GM19395 (cell line): Measurements from ENCODE around the gene TNK2.
A peak's percentile ranks its signal among the peaks of the same experiment; 100 is the strongest.

Experiments used
- ATAC-seq: cut with Tn5 transposase; IDR thresholded peaks from one replicate; pipeline ENCODE4 v1.9.1; 2021; ENCODE audit warnings: mild to moderate bottlenecking, moderate library complexity; ENCODE audit not compliant: unreplicated experiment

Gene TNK2

GRCh38 chr3:195854628-195855294 is 53.6 kb downstream of the TNK2 start:
- no peak for ATAC-seq

- no peak for ATAC-seq
These were observed 54.4 kb downstream of the TNK2 start for GRCh38 chr3:195853996-195854395.

- ATAC-seq, result no peak
These were observed 55.3 kb downstream of the TNK2 start for GRCh38 chr3:195853036-195853435.

DNA sequence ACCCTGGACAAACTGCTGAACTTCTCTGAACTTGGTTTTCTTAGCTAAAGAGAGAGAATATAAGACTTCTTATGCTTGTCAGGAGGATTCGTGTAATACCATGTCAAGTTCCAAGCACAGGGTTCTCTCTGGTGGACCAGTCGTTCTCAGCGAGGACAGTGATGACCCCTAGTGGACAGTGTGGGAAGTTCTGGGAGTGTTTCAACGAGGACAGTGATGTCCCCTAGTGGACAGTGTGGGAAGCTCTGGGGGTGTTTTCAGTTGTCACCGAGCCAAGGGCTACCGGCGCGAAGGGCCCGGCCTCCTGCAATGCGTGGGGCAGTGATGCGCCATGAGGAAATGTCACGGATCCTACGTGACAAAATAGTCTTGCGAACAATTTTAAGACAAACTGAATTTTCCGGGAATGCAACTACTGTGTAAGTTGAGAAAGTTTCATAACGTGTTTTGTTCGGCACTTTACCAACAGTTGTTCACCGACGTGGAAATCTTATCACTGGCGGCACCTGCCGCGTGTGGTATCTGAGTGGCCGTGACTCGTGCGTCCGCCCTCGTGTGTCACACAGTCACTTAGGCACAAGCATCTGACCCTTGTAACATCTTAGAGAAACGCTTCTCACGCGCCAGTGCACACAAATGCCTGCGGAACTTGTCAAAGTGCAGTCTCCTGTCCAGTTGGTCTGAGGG is 57.4 kb downstream of the TNK2 start:
- peak; percentile 91 for ATAC-seq

DNA sequence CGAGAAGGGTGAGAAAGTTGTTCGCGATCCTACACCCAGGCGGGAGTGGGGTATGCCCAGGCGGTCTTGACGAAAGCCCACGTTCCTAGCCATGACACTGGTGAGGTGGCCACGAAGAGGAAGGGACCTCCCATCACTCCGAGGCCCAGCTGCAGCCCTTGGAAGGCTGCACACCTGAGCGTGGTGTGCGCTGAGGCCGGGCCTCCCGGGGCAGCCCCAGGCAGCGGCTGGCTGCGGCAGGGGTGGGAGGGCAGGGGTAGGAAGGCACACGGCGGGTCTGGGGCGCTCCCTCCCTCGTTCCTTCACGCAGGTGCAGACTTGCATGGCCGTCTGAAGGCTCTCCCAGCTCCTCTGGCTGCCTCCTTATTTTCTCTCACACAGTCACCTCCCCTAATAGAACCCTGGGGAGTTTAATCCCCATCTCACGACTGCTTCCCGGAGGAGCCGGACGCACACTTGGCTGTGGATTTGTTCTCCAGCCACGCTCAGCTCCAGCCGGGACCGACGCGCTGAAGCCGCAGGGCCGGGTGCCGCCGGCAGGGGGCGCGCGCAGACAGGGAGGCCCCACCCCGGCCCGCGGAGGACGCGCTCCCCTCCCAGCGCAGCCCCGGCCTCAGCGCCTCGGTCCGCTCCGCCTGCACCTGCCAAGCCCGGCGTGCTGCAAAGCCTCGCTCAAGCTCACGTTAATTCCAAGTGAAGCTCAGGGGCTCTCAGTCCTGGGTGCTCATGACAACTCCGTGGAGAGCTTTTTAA is 58.9 kb downstream of the TNK2 start:
- no peak for ATAC-seq

DNA sequence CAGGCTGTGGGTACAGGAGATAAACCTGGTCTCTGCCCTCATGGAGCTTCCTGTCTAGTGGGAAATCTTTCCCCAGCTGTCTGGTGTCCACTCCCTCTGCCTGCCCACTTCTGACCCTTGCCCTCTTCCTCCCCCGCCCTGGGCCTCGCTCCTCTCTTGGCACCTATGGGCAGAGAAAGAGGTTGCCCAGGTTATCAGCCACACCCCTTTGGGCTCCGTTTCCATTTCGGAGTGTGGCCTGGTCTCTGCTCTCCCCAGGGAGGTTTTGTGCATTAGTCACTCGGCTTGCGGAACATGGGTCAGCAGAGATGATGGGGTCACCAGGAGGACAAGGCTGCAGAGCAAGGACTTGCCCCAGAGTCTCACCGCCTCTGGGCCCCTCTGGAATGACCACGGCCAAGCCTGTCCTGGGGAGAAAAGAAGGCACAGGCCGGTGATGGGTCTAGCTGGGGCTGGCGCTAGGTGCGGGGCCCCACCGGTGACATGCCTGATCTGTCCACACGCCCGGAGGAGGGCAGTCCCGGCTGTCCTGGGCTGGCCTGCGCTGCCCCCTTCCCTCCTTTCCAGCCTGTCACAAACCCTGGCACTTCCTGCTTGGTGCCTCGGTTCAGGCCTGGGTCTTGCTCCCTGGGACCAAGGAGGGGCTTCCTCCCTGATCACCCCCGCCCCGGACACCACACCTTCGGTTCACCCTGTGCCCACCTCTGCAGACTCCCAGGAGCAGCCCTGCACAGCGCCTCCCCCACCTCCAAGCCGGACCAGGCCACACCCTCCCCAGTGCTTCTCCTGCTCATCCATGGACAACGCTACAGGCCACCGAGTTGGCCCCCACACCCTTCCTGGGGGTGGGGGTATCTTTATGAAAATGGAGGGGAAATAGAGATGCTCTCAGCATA is 61.0 kb downstream of the TNK2 start:
- ATAC-seq, result no peak

GRCh38 chr3:195845483-195845882 is 62.9 kb downstream of the TNK2 start:
- no peak for ATAC-seq

GRCh38 chr3:195844671-195845218 is 63.6 kb downstream of the TNK2 start:
- no peak for ATAC-seq

GRCh38 chr3:195839260-195840010 is 68.9 kb downstream of the TNK2 start:
- ATAC-seq, result no peak

DNA sequence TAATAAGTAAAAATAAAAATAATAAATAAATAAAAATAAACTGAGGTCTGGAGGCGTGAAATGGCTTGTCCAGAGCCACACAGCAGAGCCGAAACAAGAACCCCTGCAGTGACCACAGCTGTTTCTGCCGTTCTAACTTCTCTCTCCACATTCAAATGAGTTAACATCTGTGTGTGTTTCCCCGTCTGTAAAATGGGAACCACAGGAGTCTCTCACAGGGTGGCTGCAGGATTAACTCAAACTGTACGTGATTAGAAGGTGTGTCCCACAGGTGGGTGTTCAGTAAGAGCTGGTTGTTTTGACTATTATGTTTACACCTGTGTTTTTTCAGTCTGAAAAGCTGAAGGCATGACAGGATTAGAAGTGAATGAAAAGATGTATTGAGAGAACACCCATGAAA is 69.6 kb downstream of the TNK2 start:
- no peak for ATAC-seq

DNA sequence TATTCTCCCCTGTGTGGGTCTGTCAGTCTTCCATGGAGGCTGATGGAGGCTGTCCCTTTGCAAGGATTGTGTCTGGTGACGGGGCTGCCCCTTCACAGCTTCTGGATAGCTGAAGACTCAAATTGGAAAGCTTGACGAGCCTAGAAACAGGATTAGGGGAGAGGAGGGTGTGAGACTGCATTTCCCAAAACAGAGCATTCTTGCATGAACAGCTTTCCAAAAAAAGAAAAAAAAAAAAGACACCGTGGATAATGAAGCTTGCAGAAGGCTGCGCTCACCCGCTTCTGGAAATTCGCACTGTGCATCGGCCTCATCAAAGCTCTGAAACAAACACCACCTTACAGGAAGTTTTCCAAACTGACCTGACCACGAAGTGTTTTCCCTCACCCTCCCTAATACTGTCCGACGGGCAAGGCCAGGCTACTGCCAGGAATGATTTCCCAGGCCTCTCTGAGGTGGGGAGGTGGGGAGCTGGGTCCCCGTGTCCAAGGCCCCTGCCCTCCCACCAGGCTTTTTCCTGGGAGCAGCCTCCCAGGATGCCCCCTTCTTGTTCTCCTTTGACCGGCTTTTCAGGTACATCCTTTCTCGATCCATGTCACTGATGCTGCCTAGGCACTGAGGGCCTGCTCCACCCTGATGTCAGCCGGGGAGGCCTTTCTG is 71.7 kb downstream of the TNK2 start:
- no peak for ATAC-seq

DNA sequence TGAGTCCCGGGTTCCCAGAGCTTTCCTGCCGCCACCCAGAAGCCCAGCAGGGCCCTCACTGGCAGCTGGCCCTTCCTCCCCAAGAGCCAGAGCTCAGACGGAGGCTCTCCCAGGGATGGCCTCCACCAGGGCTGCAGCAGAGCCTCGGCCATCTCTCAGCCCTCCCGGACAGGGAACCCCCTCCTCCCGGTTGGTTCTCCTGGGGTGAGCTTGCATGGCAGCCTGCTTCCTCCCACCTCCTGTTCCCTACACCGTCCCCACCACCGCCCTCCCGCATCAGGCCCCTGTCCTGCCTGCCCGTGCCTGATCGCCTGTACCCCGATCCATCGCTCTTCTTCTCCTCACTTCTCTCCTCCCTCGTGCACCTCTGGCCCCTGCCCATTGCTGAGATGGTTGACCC is 72.6 kb downstream of the TNK2 start:
- ATAC-seq, result no peak

- ATAC-seq, result no peak
These were observed 73.4 kb downstream of the TNK2 start for GRCh38 chr3:195834675-195835583.

DNA sequence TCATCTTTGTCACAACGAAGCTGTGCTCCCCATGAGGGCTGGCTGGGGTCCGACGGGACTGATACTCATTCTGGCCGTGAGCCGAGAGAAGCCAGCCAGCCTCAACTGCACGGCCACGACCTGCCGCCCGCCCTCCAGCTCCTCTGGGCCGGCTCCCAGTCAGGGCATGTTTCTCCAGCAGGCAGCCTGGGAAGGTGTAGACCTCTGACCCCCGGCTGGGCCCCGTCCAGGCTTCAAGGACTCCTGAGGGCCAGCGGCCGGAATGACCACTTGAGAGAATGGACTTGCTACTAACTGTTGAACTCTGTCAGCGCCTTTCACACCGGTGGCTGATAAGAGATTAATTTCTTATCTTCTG is 78.5 kb downstream of the TNK2 start:
- no peak for ATAC-seq

DNA sequence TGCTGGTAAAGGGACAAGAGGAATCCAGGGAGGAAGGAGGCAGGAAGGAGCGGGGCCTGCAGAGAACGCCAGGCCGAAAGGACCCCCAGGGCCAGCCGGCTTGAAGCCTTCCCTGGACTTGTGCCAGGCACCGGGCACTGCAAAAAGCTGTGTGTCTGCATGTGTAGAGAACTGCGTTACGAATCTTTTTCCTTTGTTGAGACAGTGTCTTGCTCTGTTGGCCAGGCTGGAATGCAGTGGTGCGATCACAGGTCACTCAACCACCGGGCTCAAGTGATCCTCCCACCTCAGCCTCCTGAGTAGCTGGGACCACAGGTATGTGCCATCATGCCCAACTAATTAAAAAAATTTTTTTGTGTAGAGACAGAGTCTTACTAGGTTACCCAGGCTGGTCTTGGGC is 79.6 kb downstream of the TNK2 start:
- no peak for ATAC-seq

DNA sequence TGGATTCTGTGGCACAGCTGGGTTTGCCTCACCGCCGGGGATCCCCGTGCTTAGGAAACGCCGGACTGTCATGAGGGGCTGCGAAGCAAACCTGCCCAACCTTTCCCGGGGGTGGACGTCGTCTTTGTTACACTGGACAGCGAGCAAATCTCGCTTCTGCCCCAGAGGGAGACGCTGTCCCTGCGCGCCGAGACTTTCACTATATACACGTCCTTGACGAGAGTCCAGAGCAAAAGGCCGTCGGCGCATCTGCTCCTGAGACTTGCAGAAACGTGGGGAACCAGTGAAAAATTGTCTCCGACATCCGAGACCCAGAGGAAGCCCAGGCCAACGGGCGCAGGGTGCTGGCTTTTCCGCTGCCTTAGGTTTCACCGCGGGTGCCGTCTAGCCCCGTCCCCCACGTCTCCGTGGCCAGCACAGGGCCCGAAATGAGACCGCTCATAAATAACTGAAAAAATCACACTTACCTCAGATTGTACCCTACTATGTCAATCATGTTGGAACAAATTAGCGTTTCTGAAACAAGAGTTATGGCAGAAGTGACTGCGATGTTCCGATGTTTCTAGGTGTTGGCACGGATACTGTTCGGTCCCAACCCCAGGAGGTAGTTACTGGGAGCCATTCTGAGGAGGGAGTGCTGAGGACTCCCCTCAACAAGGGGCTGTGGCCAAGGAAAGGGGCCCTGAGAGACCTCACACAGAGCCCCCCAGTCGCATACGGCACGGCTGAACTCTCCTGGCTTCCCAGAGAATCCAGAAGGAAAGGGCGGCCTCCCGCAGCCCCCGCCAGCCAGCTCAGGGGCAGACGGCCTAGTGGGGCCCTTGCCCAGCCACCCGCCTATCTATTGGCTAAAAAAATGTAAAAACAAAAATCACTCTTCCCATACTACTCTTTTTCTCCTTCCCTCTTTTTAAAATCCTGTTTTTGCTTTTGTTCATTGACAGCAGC is 82.2 kb downstream of the TNK2 start:
- no peak for ATAC-seq

- no peak for ATAC-seq
These were observed 83.2 kb downstream of the TNK2 start for GRCh38 chr3:195825191-195825588.
